Stimulated activated naive CD8-positive, alpha-beta T cell treated with anti-CD3 and anti-CD28 coated beads, Interleukin-15, amount 100 ng/mL, for 72 hours (primary cell): ENCODE measurements around the gene CEP55.
A peak's percentile ranks its signal among the peaks of the same experiment; 100 is the strongest.
"Not testable (repeated sequence)": the region's sequence is repeated elsewhere in the genome, so short reads cannot be mapped to it uniquely, and the experiment has no call there.

ENCODE experiments used
- ATAC-seq: fragments of 150-1000 bp; cut with Tn5 transposase; 2 replicates; pipeline ENCODE4 v1.10.0; 2021; ENCODE audit warnings: mild to moderate bottlenecking, moderate library complexity
- DNase-seq, 2 donors: peaks; one replicate each; pipeline ENCODE4 v3.0.0; 2021 to 2022
- H3K27ac Mint-ChIP-seq, 2 donors: one replicate each; pipeline ENCODE4 v1.8.0; 2022; ENCODE audit warnings: mild to moderate bottlenecking in 2 of 2, mixed read lengths in 2 of 2, moderate library complexity in 2 of 2
- H3K27me3 Mint-ChIP-seq: one replicate; pipeline ENCODE4 v1.8.0; 2022; ENCODE audit warnings: mixed read lengths
- H3K4me1 Mint-ChIP-seq: one replicate; pipeline ENCODE4 v1.8.0; 2022; ENCODE audit warnings: mild to moderate bottlenecking, mixed read lengths
- H3K4me3 Mint-ChIP-seq, 2 donors: one replicate each; pipeline ENCODE4 v1.8.0; 2022; ENCODE audit warnings: mild to moderate bottlenecking in 2 of 2, mixed read lengths in 2 of 2, moderate library complexity in 1 of 2
- H3K9me3 Mint-ChIP-seq, 2 donors: one replicate each; pipeline ENCODE4 v1.8.0; 2022; ENCODE audit warnings: mixed read lengths in 2 of 2

Gene CEP55

DNA sequence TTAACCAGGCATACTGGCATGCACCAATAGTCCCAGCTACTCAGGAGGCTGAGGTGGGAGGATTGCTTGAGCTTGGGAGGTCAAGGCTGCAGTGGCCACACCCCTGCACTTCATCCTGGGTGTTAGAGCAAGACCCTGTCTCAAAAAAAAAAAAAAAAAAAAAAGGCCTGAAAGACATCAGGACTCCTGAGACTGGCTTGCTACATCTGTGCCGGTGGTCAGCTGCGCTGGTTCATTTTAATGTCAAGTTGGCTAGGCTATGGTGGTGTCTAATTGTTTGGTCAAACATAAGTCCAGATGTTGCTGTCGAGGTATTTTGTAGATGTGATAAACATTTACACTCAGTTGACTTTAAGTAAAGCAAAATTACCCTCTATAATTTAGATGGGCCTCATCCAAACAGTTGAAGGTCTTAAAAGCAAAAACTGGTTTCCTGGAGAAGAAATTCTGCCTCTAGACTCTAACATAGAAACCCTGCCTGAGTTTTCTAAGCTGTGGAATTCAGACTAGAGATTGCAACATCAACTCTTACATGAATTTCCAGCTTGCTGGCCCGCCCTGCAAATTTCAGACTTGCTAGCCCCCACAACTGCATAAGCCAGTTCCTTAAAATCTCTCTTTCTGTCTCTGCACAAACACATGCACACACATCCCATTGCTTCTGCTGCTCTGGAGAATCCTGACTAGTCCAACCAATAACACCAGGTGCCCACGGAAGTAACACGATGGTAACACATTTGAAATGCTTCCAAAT, 32.5 kb upstream of the CEP55 start:
- DNase-seq (no peak), ATAC-seq (no peak)
- Mint-ChIP-seq H3K27me3 (no peaks in the 10 kb centered on the region), H3K9me3 (no peaks in the 10 kb centered on the region), H3K27ac (no peak overlapping the region), H3K4me1 (peaks cover 9% of the 10 kb centered on the region), H3K4me3 (no peak overlapping the region)

DNA sequence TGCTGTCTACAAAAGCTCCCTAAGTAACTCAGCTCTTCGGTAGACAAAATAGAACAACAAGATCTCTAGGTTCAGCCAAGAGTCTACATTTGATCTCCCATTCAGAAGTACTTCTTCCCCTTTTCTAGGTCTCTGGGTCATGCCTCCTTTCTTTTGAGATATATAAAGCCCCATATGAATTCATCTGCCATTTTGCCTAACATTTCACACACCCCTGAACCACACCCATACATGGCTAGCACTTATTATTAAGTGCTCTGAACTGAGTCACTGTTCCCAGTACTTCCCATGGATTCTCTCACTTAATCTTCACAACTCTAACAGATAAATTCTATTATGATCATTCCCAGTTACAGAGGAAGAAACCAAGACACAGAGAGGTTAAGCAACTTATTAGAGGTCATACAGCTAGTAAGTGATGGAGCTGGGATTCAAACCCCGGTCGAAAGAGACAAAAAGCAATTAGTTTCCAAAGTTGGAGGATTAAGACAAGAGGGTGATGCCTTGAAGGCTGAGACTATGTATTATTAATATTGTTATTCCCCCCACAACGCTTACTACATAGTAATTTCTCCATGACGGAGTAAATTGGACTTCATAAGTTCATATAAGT, 31.5 kb upstream of the CEP55 start:
- no peaks in the 10 kb centered on the region for H3K9me3 Mint-ChIP-seq
- no peak overlapping the region for H3K27ac Mint-ChIP-seq
- peaks cover 6% of the 10 kb centered on the region for H3K4me1 Mint-ChIP-seq
- no peak overlapping the region for H3K4me3 Mint-ChIP-seq
- ATAC-seq (no peak), DNase-seq (no peak)
- no peaks in the 10 kb centered on the region for H3K27me3 Mint-ChIP-seq

DNA sequence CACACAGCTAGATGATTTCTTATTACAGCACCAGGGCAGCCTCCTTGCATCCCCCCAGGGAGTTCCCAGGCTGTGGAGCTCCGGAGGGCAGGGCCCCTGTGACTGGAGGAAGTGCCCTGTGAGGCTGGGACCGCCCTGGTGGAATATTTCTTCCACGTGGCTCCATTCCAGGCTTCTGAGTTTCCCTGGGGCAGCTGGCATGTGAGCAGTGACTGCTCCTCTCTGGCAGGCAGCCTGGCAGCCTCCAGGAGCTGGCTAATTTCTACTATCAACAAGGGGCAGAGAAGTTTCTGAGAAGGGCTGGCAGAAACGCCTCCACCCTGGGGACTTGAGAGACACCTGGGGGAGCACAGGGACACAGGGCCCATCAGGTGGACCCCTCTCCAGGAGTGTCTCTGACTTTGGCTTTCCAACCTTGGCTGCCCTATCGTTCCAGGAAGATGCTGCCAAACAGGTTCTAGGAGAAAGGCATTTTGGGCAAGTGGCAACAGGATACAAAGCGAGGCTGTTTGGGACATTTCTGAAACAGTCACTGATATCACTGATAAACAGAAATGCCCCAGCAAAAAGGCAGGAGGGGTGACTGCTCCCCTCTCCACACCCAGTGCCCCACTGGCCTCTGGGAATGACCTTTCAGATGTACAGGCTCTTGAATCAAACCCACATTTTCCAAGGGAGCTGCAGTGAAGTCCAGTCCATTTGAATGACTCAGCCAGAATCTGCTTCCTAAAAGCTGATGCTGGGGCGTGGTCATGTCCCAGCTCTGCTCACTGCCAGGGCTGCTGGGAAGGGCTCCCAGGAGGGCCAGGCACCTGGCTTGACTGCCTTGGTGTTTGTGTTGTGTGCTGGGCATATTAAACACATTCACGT, 30.4 kb upstream of the CEP55 start:
- no peak for DNase-seq
- no peaks in the 10 kb centered on the region for H3K27me3 Mint-ChIP-seq
- H3K27ac Mint-ChIP-seq: no peak overlapping the region
- no peak overlapping the region for H3K4me3 Mint-ChIP-seq
- H3K4me1 Mint-ChIP-seq: peaks cover 7% of the 10 kb centered on the region
- ATAC-seq: no peak
- H3K9me3 Mint-ChIP-seq: peaks cover 0 to 4% of the 10 kb centered on the region in 2 donors

DNA sequence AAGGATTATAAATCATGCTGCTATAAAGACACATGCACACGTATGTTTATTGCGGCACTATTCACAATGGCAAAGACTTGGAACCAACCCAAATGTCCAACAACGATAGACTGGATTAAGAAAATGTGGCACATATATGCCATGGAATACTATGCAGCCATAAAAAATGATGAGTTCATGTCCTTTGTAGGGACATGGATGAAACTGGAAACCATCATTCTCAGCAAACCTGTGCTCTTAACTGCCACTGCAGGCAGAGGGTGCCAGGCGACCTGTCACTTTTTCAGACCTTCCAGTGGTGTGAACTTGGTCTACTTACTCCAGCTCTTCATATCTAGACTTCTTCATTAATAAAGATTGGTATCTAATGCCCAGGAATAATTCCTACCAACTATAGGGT, 28.8 kb upstream of the CEP55 start:
- not testable (repeated sequence) for ATAC-seq, H3K27ac Mint-ChIP-seq

DNA sequence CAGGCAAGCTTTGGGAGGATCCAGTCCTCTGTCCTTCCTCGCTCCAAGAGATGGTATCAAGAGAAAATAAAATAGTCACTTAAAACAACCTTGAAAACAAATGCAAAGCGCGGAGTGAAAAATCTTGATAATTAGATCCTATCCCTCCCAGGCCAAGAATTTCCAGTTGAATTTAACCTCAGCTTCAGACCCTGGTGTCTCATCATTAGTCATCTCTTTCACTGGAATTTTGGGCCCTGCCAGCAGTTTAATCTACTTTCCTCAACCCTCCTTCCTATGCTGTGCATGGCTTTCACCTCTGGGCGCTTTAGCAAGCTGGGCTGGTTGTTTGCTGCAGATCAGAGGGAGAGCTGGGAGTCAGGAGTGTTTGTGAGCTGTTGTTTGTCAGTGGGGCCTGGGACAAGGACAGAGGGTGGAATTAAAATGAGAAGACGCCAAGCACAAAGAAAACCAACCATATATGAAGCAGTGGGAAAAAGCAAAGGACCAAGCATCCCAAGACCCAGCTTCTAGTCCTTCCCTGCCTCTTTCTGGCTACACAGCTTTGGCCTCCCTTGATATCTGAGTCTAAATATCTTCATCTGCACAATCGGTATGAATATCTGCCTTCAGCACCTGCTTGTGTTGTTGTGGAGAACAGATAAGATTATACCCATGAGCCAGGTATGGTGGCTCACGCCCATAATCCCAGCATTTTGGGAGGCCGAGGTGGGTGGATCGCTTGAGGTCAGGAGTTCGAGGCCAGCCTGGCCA, 27.8 kb upstream of the CEP55 start:
- no peak for DNase-seq
- H3K27me3 Mint-ChIP-seq: no peaks in the 10 kb centered on the region
- peaks cover 5% of the 10 kb centered on the region for H3K4me1 Mint-ChIP-seq
- no peak overlapping the region for H3K27ac Mint-ChIP-seq
- ATAC-seq: no peak
- H3K4me3 Mint-ChIP-seq: no peak overlapping the region
- peaks cover 0 to 4% of the 10 kb centered on the region in 2 donors for H3K9me3 Mint-ChIP-seq

More for the DNA sequence above, 28.8 kb upstream of the CEP55 start:
- H3K4me3 Mint-ChIP-seq, H3K9me3 Mint-ChIP-seq, DNase-seq, H3K27me3 Mint-ChIP-seq: not testable (repeated sequence)
- peaks cover 10% of the 10 kb centered on the region for H3K4me1 Mint-ChIP-seq

DNA sequence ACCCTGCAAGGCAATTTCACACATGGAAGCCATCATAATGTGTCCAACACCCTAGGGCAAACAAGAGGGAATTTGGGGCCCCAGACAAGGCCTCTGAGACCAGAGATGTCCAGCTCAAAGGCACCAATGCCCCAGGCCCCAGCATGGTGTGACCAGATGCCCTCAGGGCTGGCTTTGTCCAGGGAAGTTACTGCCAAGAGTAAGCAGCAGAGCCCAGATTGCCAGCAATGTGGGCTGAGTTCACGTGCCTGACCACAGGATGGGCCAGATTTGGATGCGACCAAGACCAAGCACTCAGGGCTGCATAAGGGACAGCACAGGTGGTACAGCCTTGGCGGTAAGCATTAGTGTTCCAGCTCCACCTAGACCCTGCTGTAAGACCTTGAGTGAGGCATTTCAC, 27.0 kb upstream of the CEP55 start:
- DNase-seq (no peak), ATAC-seq (no peak)
- Mint-ChIP-seq H3K4me3 (no peak overlapping the region), H3K27me3 (no peaks in the 10 kb centered on the region), H3K27ac (peak overlapping the region in 1 of 2 donors; percentile 54), H3K9me3 (peaks cover 0 to 4% of the 10 kb centered on the region in 2 donors), H3K4me1 (peaks cover 5% of the 10 kb centered on the region)

DNA sequence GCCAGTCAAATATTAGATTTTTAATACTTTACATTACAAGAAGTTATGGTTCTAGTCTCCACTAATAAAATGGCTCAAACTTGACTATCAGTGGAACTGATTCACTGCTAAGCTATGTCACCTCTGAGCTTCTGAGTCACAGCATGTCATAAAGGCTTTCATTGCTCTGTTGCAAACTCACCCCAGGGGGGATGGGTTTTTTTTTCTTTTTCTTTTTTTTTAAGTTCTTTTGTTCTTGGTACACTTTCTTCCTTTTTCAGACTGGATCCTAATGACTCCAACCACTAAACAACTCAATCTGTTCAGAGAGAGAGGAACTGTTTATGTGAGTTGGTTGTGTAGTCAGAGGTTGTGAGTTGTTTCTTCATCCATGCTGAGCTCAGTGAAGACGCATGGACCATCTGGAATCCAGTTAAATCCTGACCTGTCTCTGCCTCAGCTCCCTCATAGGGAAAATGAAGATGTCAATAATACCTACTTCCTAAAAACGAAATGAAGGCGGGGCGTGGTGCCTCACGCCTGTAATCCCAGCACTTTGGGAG, 25.2 kb upstream of the CEP55 start:
- peak overlapping the region in 1 of 2 donors; percentile 2 for H3K27ac Mint-ChIP-seq
- ATAC-seq (peak; percentile 58), DNase-seq (no peak)
- peaks cover 0 to 4% of the 10 kb centered on the region in 2 donors for H3K9me3 Mint-ChIP-seq
- no peak overlapping the region for H3K4me3 Mint-ChIP-seq
- H3K27me3 Mint-ChIP-seq: no peaks in the 10 kb centered on the region
- peaks cover 5% of the 10 kb centered on the region for H3K4me1 Mint-ChIP-seq

DNA sequence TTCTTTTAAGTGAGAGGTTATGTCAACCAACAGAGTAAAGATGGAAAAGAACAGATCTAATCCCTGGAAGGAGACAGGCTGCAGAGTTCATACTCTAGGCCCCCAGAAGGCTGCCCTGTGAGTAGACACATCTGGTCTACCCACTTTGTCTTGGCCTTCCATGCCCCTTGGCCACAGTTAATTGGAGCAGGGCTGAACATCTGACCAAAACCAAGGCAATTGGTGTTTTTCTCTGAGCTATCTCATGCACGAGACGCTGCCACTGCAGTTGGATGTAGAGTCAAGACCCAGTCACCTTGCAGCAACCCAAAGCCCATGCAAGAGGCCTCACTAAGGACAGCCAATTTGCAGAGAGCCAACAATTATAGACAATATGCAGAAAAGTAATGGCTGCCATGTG, 23.3 kb upstream of the CEP55 start:
- ATAC-seq: no peak
- no peaks in the 10 kb centered on the region for H3K27me3 Mint-ChIP-seq
- H3K9me3 Mint-ChIP-seq: peaks cover 0 to 4% of the 10 kb centered on the region in 2 donors
- DNase-seq: no peak
- H3K4me3 Mint-ChIP-seq: no peak overlapping the region
- H3K27ac Mint-ChIP-seq: no peak overlapping the region
- peaks cover 5% of the 10 kb centered on the region for H3K4me1 Mint-ChIP-seq

DNA sequence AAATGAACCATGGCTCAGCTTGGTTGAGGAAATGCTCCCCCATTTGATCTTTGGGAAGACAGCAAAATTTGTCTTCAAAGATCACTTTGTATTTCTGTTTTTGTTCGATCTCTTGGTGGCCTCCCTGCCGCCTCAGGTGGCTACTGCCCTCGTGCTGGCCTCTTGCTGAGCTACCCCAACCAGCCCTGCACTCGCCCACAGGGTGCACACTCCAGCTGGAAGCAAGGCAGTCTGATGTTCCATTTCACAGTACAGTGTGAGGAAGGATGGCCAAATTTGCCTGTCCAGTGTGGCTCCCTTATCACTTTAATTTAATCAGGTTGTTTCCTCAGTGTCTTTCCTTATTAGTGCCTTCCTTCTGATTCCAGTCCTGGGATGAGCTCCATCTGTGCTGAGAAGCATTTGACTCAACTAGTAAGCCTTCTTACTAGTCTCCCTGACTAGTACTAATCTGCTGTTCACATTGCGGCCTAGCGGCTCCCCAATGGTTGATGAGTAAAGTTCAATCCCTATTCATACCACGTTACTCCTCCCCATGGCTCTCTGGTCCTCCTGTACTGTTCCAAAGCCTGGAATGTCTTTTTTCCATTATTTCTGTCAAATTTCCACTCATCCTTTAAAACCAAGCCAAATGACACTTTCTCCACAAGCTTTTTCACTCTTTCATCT, 22.5 kb upstream of the CEP55 start:
- no peaks in the 10 kb centered on the region for H3K27me3 Mint-ChIP-seq
- ATAC-seq (no peak), DNase-seq (no peak)
- no peak overlapping the region for H3K4me3 Mint-ChIP-seq
- peaks cover 5% of the 10 kb centered on the region for H3K4me1 Mint-ChIP-seq
- no peak overlapping the region for H3K27ac Mint-ChIP-seq
- peaks cover 0 to 4% of the 10 kb centered on the region in 2 donors for H3K9me3 Mint-ChIP-seq

DNA sequence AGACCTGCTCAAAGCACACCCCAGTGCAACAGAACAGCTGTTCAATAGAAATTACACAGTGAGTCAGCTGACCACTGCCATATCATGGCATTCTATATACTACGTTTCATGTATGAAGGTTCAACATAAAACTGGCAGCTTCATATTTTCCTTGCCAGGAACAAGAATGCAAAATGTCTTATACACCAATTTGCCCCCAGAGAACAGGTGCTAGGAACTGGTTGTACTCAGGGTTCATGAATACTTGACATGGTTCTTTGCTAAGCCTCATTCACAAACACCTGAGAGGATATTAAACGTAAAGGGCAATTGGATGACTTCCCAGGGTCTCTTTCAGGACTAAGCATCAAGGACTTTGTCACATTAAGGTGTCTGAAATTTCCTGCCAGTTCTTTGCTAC, 21.2 kb upstream of the CEP55 start:
- no peak for DNase-seq
- H3K4me3 Mint-ChIP-seq: no peak overlapping the region
- no peak for ATAC-seq
- no peak overlapping the region for H3K27ac Mint-ChIP-seq
- H3K4me1 Mint-ChIP-seq: peaks cover 11% of the 10 kb centered on the region
- H3K9me3 Mint-ChIP-seq: peaks cover 0 to 4% of the 10 kb centered on the region in 2 donors
- H3K27me3 Mint-ChIP-seq: no peaks in the 10 kb centered on the region

DNA sequence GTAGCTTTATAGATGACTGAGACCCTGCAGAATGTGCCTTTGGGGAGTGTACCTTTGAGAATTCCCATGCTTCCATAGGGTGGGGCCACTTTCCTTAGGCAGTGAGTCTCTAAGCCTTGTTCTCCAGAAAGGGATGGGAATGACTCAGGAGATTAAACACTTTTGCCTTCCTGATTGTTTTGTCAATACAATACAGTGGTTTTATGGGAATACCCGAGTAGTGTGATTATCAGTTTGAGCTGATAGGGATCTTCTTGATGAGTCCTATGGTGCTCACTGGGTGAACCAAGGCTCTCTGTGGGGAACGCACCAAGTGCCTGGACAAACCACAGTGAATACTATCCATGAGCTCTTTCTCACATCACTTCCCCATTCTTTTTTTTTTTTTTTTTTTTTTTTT, 20.5 kb upstream of the CEP55 start:
- H3K4me1 Mint-ChIP-seq: peaks cover 11% of the 10 kb centered on the region
- H3K27me3 Mint-ChIP-seq: no peaks in the 10 kb centered on the region
- H3K9me3 Mint-ChIP-seq: peaks cover 0 to under 1% of the 10 kb centered on the region in 2 donors
- H3K4me3 Mint-ChIP-seq: no peak overlapping the region
- ATAC-seq: no peak
- DNase-seq: no peak
- no peak overlapping the region for H3K27ac Mint-ChIP-seq

DNA sequence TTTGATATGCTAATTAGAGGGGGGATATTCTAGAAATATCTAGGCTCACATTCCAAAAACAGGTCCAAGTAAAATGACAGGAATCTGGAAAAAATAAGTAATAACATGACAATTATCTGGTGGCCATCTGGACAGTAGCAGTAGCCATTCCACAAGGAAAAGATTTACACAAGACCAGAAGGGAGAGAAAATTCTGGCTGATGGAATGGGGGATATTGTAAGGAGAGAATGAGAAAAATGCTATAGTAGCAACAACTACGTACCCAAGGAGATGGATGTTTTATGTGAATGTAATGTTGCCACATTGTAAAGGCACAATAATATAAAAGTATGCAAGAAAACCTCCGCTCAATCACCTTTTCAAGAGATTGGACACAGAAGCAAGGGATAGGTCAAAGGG, 19.7 kb upstream of the CEP55 start:
- H3K4me1 Mint-ChIP-seq: peaks cover 15% of the 10 kb centered on the region
- DNase-seq: no peak
- no peak overlapping the region for H3K4me3 Mint-ChIP-seq
- H3K27me3 Mint-ChIP-seq: no peaks in the 10 kb centered on the region
- no peak overlapping the region for H3K27ac Mint-ChIP-seq
- no peaks in the 10 kb centered on the region for H3K9me3 Mint-ChIP-seq
- ATAC-seq: no peak

DNA sequence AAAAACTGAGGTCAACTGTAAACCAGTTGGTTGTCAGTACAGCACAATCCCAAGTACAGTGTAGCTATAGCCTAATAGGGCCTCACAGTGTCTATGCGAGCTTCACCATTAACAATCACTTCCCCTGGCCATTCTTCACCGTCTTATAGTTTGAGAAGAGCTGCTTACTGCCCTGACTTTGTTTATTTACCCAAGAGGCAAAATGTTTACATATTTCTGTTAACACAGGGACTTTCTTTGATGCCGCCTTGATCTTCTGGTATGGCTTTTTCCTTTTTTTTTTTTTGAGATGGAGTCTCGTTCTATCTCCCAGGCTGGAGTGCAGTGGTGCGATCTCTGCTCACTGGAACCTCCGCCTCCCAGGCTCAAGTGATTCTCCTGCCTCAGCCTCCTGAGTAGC, 17.5 kb upstream of the CEP55 start:
- DNase-seq (no peak), ATAC-seq (no peak)
- Mint-ChIP-seq H3K27me3 (no peaks in the 10 kb centered on the region), H3K9me3 (no peaks in the 10 kb centered on the region), H3K27ac (peak overlapping the region in 1 of 2 donors; percentile 12), H3K4me3 (no peak overlapping the region), H3K4me1 (peaks cover 23% of the 10 kb centered on the region)

DNA sequence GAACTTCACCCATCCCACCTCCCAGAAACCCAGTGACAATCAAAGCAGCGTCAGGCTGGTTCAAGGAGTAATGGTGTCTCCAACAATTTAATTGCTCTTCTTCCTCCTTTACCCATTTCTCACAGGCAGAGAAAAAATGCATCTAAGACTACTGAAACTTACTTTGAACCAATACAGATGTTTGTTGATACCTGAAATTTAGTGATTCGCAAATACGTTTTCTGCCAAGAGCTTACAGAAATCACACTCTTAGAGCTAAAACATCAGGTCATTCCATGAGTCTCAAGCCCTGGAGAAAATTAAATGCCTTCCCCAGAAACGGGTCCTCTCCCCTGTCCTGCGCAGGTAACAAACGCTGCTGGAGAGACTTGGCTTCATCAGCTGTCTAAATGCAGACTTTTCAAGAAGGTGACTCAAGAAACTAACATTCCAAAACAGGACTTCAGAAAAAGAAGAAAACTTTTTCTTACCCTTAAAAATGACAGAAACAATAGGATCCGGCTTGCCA, 14.7 kb upstream of the CEP55 start:
- no peaks in the 10 kb centered on the region for H3K9me3 Mint-ChIP-seq
- peak overlapping the region; percentile 94 to 99 for H3K27ac Mint-ChIP-seq
- ATAC-seq: no peak
- peaks cover 23% of the 10 kb centered on the region for H3K4me1 Mint-ChIP-seq
- peak overlapping the region; percentile 86 to 98 for H3K4me3 Mint-ChIP-seq
- H3K27me3 Mint-ChIP-seq: no peaks in the 10 kb centered on the region
- no peak for DNase-seq
